Measurements from ENCODE around the gene PHF1.
"Not testable (repeated sequence)": the region's sequence is repeated elsewhere in the genome, so short reads cannot be mapped to it uniquely, and the experiment has no call there.

- TF ChIP-seq CTCF (conservative IDR thresholded peaks at IDR 0.05); ZFX (IDR thresholded peaks at IDR 0.05): not testable (repeated sequence)
Observed at GRCh38 chr6:33379184-33379583, 31.6 kb upstream of the PHF1 start.

Measured in C4-2B (cell line).